ENCODE measurements around the gene MPZL1.

Gene MPZL1

GRCh38 chr1:167776151-167776550, 54.4 kb downstream of the MPZL1 start:
- DNase-seq (ENCODE audit: extremely low spot score): no peak
- TF ChIP-seq, protein P1, sequence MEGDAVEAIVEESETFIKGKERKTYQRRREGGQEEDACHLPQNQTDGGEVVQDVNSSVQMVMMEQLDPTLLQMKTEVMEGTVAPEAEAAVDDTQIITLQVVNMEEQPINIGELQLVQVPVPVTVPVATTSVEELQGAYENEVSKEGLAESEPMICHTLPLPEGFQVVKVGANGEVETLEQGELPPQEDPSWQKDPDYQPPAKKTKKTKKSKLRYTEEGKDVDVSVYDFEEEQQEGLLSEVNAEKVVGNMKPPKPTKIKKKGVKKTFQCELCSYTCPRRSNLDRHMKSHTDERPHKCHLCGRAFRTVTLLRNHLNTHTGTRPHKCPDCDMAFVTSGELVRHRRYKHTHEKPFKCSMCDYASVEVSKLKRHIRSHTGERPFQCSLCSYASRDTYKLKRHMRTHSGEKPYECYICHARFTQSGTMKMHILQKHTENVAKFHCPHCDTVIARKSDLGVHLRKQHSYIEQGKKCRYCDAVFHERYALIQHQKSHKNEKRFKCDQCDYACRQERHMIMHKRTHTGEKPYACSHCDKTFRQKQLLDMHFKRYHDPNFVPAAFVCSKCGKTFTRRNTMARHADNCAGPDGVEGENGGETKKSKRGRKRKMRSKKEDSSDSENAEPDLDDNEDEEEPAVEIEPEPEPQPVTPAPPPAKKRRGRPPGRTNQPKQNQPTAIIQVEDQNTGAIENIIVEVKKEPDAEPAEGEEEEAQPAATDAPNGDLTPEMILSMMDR (IDR thresholded peaks at IDR 0.05; ENCODE audit: control extremely low read depth, extremely low read depth, low read depth, missing control alignments): no peak
- CTCF ChIA-PET: interaction anchor here (1.1 to 2.0 kb wide), 2 partner anchors 13 to 307 kb away, joined by 3 to 4 read pairs; no protein-coding TSS in a partner anchor
- POLR2A ChIA-PET: no interaction called here

DNA sequence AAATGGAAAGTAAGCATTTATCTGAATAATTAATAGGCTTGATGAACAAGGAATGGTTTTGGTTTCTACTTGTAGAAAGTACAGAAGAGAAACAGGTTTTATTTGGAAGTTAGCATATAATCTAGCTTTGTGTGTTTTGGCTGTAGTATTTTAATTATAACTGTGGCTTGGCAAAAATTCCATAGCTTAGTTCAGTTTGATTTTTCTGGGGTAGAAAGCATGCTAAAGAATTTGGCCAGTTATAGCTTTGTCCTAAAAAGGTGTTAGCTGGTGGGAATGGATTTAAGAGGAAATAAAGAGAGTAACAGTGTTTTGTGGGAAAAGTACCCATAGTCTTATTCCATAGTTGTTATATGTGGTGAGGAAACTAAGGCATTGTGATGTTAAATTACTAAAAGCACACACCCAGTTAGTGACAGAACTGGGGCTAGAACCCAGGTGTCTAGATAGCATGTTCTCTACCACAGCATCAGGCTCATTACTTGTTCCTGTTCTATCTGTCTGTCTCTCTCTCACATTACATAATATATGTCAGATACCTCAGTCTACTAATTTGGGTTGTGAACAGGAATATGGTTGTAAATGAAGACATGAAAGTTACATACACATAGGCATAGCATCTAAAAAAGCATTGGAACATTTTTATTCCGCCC, 55.0 kb downstream of the MPZL1 start:
- CTCF ChIA-PET: interaction anchor here (1.1 to 2.0 kb wide), 2 partner anchors 13 to 306 kb away, joined by 3 to 4 read pairs; no protein-coding TSS in a partner anchor
- POLR2A ChIA-PET: no interaction called here
- no peak for DNase-seq (ENCODE audit: extremely low spot score)
- TF ChIP-seq, protein P1 (IDR thresholded peaks at IDR 0.05; ENCODE audit: control extremely low read depth, extremely low read depth, low read depth, missing control alignments): no peak

DNA sequence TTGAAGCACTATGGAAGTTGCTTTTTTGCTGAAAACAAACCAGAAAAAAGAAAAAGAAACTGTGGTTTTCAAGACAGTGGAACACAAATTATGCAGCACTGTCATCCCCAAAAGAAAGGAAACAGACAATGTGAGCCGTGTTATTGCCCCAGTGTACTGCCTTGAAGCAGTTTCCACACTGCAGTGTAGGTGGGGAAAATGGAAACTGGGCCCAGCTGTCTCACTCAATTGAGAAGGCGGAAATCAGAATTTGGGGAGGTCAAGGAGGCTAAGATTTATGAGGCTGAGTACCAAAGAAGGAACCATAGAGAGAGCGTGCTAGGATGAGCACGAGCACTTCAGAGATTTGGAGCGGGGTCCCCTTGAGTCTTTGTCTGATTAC, 55.5 kb downstream of the MPZL1 start:
- TF ChIP-seq, protein P1 (IDR thresholded peaks at IDR 0.05; ENCODE audit: control extremely low read depth, extremely low read depth, low read depth, missing control alignments): no peak
- ChIA-PET POLR2A (no interaction called here), CTCF (interaction anchor here (2.0 kb wide), 1 partner anchor 306 kb away, joined by 4 read pairs; no protein-coding TSS in a partner anchor)
- no peak for DNase-seq (ENCODE audit: extremely low spot score)

- no peak for DNase-seq (ENCODE audit: extremely low spot score)
- ChIA-PET CTCF (interaction anchor here (1.2 kb wide), 1 partner anchor 19 kb away, joined by 4 read pairs; no protein-coding TSS in a partner anchor), POLR2A (no interaction called here)
- TF ChIP-seq, protein P1 (IDR thresholded peaks at IDR 0.05; ENCODE audit: control extremely low read depth, extremely low read depth, low read depth, missing control alignments): no peak
Measured at GRCh38 chr1:167781558-167781957, 59.8 kb downstream of the MPZL1 start.

GRCh38 chr1:167782946-167783345, 61.2 kb downstream of the MPZL1 start:
- POLR2A ChIA-PET: no interaction called here
- CTCF ChIA-PET: interaction anchor here (1.6 kb wide), 1 partner anchor 15 kb away, joined by 5 read pairs; no protein-coding TSS in a partner anchor
- DNase-seq (ENCODE audit: extremely low spot score): no peak
- TF ChIP-seq, protein P1 (IDR thresholded peaks at IDR 0.05; ENCODE audit: control extremely low read depth, extremely low read depth, low read depth, missing control alignments): no peak

GRCh38 chr1:167784876-167785550, 63.2 kb downstream of the MPZL1 start:
- DNase-seq (ENCODE audit: extremely low spot score): no peak
- CTCF ChIA-PET: interaction anchor here (0.9 kb wide), 1 partner anchor 18 kb away, joined by 3 read pairs; no protein-coding TSS in a partner anchor
- TF ChIP-seq, protein P1 (IDR thresholded peaks at IDR 0.05; ENCODE audit: control extremely low read depth, extremely low read depth, low read depth, missing control alignments): no peak
- POLR2A ChIA-PET: no interaction called here
